Measurements from ENCODE around the gene FAM153A.
"Not testable (repeated sequence)": the region's sequence is repeated elsewhere in the genome, so short reads cannot be mapped to it uniquely, and the experiment has no call there.

DNA sequence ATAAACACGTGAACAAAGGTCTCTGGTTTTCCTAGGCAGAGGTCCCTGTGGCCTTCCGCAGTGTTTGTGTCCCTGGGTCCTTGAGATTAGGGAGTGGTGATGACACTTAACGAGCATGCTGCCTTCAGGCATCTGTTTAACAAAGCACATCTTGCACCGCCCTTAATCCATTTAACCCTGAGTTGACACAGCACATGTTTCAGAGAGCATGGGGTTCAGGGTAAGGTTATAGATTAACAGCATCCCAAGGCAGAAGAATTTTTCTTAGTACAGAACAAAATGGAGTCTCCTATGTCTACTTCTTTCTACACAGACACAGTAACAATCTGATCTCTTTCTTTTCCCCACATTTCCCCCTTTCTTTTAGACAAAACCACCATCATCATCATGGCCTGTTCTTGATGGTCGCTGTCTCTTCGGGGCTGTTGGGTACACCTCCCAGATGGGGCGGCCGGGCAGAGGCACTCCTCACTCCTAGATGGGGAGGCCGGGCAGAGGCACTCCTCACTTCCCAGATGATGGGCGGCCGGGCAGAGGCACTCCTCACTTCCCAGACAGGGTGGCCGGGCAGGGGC, 87.3 kb downstream of the FAM153A start:
- TF ChIP-seq, protein P1, sequence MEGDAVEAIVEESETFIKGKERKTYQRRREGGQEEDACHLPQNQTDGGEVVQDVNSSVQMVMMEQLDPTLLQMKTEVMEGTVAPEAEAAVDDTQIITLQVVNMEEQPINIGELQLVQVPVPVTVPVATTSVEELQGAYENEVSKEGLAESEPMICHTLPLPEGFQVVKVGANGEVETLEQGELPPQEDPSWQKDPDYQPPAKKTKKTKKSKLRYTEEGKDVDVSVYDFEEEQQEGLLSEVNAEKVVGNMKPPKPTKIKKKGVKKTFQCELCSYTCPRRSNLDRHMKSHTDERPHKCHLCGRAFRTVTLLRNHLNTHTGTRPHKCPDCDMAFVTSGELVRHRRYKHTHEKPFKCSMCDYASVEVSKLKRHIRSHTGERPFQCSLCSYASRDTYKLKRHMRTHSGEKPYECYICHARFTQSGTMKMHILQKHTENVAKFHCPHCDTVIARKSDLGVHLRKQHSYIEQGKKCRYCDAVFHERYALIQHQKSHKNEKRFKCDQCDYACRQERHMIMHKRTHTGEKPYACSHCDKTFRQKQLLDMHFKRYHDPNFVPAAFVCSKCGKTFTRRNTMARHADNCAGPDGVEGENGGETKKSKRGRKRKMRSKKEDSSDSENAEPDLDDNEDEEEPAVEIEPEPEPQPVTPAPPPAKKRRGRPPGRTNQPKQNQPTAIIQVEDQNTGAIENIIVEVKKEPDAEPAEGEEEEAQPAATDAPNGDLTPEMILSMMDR (IDR thresholded peaks at IDR 0.05): not testable (repeated sequence)
- TF ChIP-seq POLR2A (IDR thresholded peaks at IDR 0.05): not testable (repeated sequence)

Data from Peyer's patch (tissue), 4 donors.